Stimulated activated CD4-positive, alpha-beta T cell treated with anti-CD3 and anti-CD28 coated beads, Interleukin-1b, Interleukin-23, amount 100 ng/mL, for 1 hour (primary cell): Measurements from ENCODE around the gene DDX27.

Source experiments
- DNase-seq, 2 donors: peaks; one replicate each; pipeline ENCODE4 v3.0.0-alpha.2; 2020; ENCODE audit warnings: low read depth in 2 of 2

DDX27 gene

DNA sequence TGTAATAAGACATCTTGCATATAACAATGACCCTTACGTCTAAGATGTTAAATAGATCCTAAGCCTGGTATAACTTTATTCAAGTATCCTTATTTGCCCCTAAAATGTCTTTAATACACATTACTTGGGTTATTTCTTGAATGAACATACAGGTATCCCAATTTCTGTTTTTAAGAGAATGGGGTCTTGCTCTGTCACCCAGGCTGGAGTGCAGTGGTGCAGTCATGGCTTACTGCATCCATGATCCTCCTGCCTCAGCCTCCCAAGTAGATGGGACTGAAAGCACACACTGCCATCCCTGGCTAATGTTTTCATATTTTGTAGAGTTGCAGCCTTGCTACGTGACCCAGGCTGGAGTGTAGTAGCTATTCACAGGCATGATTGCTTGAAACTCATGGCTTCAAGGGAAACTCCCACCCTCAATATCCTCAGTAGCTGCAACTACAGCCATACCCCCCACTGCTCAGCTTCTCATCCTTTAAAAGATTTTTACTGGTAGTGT lies 69.1 kb downstream of the DDX27 start:
- DNase-seq: no peak

DNA sequence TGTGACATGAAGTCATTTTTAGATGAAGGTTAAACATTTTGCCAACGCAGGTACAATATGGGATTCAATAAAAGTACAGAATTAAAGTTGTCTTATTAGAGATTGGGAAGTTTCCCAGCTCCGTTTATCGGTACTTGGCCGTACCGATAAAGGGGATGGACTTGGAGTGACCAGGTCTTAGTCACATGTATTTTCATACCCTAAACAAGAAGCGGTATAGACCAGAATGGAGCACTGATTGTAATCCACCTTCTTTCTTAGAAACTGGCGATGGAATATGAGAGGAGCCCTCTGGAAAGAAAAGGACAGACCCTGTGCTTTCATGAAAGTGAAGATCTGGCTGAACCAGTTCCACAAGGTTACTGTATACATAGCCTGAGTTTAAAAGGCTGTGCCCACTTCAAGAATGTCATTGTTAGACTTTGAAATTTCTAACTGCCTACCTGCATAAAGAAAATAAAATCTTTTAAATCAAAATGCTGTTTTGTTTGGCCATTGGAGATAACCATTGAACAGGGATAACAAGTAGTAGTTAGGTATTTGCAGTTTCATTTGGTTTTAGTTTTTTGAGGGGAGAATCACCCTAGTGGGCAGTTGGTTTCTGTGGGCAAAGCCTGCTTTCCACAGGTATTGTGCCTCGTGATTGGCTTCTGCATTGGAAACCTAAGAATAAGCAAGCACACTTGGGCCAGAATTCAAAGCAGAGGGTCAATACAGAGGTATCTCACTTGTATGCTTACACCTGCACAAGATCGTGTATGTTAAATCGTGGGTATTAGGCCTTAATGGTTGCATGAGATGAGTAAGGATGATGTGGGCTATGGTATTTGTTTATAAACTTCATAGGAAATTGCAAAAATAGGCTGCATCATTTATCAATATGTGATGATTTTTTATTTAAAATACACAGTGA lies 69.8 kb downstream of the DDX27 start:
- DNase-seq: no peak

DNA sequence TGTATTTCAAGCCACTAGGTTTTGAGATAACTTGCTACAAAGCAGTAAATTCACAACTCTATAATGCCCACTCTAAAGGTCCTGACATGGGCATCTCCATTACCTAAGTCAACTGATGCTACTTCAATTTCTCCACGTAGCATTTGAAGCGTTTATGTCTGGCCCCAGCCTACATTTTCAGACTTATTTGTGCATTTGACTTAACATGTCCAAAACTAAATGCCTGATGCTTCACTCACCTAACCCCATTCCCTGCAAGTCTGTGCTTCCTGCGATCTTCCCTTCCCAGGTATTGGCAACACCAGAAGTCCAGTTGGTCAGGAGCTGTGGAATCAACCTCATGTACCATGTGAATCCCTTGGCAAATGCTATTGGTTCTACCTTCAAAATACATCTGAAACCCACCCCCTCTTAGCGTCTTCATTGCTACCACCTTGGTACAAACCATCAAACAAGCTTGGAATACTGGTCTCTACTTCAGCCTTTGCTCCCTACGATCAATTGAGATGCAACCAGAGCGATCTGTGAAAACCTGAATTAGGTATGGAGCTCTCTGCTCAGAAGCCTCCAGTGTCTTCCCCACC lies 71.5 kb downstream of the DDX27 start:
- DNase-seq: no peak

DNA sequence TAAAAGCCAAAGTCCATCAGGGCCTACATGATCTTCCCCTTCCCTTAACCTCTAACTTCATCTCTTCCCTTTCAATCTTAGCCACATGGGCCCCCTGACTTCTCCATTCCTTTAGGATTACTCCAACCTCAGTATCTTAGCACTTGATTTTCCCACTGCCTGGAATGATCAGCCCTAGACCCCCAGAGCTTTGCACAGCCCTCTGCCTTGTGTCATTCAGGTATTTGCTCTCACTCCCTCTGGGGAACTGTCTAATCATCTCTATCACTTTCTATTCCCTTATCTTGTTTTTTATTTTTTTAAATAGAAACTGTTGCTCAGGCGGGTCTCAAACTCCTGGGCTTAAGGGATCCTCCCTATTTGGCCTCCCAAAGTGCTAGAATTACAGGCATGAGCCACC lies 72.0 kb downstream of the DDX27 start:
- DNase-seq: no peak

DNA sequence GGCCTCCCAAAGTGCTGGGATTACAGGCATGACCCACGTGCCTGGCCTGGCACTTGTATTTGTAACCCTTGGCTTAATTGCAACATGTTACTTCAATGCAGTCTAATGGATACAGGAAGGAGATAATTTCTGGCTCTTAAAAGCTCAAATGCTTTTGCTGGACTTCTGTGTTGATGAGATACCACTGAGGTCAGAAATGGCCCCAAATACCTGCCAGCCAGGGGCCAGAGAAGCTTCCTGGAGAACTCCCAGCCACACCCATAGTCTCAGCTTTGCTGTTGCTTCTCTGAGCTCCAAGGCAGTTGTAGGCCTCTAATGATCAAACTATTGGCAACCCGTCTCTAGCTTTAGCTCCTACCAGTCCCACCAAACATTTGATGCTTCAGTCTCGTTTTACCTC lies 72.8 kb downstream of the DDX27 start:
- DNase-seq: no peak

DNA sequence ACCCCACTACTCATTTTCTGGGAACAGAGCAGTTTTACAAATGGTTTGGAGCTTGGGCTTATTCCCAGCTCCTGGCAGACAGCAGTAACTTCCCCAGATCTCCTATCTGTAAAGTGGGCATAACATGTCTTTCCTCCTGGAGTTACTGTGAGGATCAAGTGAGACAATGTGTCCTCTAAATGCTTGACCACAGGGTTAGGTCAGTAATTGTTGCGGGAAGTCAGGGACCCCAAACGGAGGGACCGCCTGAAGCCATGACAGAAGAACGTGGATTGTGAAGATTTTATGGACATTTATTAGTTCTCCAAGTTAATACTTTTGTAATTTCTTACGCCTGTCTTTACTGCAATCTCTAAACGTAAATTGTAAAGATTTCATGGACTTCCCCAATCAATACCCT lies 73.9 kb downstream of the DDX27 start:
- no peak for DNase-seq
